Caco-2 (cell line): ENCODE data around the gene MYLK2. TPM values are rescaled to one million over a fixed set of nuclear protein-coding genes. Genes with fewer than 3 reads are reported as not detected.

ENCODE experiments used
- BruUV-seq: library from RNA; stranded (reverse); fragments of 400-500 nt; replicated peaks from 2 replicates; lab custom pipeline; 2021; lab: Mats Ljungman, UMichigan
- CTCF ChIA-PET: fragments of 300-600 bp; sonication (Branson Sonifier 250); formaldehyde crosslinking; loops from one replicate; lab custom pipeline; 2022; ENCODE audit warnings: antibody characterized with exemption; lab: Charles Lee
- POLR2A ChIA-PET: fragments of 300-600 bp; sonication (Branson Sonifier 250); formaldehyde crosslinking; loops from one replicate; lab custom pipeline; 2022; ENCODE audit warnings: antibody characterized with exemption; lab: Charles Lee
- DNase-seq, 2 experiments: peaks; one replicate each; pipeline versions ENCODE4 v3.0.0 to v3.0.0-alpha.2; 2020 to 2022
- H3K27me3 ChIP-seq: replicated peaks from 2 replicates; pipeline ENCODE4 v1.6.0; 2011; ENCODE audit warnings: low read length; ENCODE audit not compliant: control insufficient read depth, insufficient read depth
- H3K36me3 ChIP-seq: 2 replicates; pipeline ENCODE4 v1.5.1; 2011; ENCODE audit warnings: low read length; ENCODE audit not compliant: control insufficient read depth, insufficient read depth
- H3K4me1 ChIP-seq: fragments of 250-450 bp; sonication (Bioruptor Pico); 2 replicates; pipeline ENCODE4 v1.5.1; 2020; ENCODE audit warnings: mild to moderate bottlenecking
- H3K4me3 ChIP-seq: 2 replicates; pipeline ENCODE4 v1.5.1; 2011; ENCODE audit warnings: low read depth, mild to moderate bottlenecking, control low read depth, low read length
- H3K9me3 ChIP-seq: fragments of 250-450 bp; sonication (Bioruptor Pico); 2 replicates; pipeline ENCODE4 v1.5.1; 2020; ENCODE audit warnings: mild to moderate bottlenecking, moderate library complexity
- H3K27ac Mint-ChIP-seq: one replicate; pipeline ENCODE4 v1.8.0; 2022; ENCODE audit warnings: mixed read lengths; ENCODE audit not compliant: unreplicated experiment
- H3K27me3 Mint-ChIP-seq: one replicate; pipeline ENCODE4 v1.8.0; 2022; ENCODE audit warnings: mixed read lengths; ENCODE audit not compliant: insufficient read depth, unreplicated experiment
- H3K36me3 Mint-ChIP-seq: one replicate; pipeline ENCODE4 v1.8.0; 2022; ENCODE audit warnings: mild to moderate bottlenecking, mixed read lengths; ENCODE audit not compliant: insufficient read depth, unreplicated experiment
- H3K4me1 Mint-ChIP-seq: one replicate; pipeline ENCODE4 v1.8.0; 2022; ENCODE audit warnings: low read depth, mixed read lengths; ENCODE audit not compliant: unreplicated experiment
- H3K4me3 Mint-ChIP-seq: one replicate; pipeline ENCODE4 v1.8.0; 2022; ENCODE audit warnings: mild to moderate bottlenecking, moderate library complexity, mixed read lengths; ENCODE audit not compliant: unreplicated experiment
- H3K9me3 Mint-ChIP-seq: one replicate; pipeline ENCODE4 v1.8.0; 2022; ENCODE audit warnings: mixed read lengths; ENCODE audit not compliant: unreplicated experiment
- intact Hi-C: fragments of 100-400 bp; cut with micrococcal nuclease; formaldehyde crosslinking; loops from one replicate; pipeline ENCODE4 v1.10.0; 2022; ENCODE audit not compliant: unreplicated experiment
- total RNA-seq: library from RNA; stranded (reverse); gene quantifications from 2 replicates; pipeline ENCODE4 v1.2.3, GENCODE V29; 2022
- TF ChIP-seq, protein P1 (sequence below), 2 experiments: fragments of 200-600 bp in 1 of 2; IDR thresholded peaks; 1 replicate in 1 of 2; 2 replicates in 1 of 2; pipeline versions ENCODE4 v1.5.1 to v1.8.0; 2011 to 2022; ENCODE audit warnings: antibody characterized with exemption in 1 of 2, control low read depth in 1 of 2, inconsistent platforms in 1 of 2, low read depth in 1 of 2, low read length in 1 of 2, mild to moderate bottlenecking in 1 of 2, moderate library complexity in 1 of 2; ENCODE audit not compliant: insufficient read depth in 1 of 2, severe bottlenecking in 1 of 2, unreplicated experiment in 1 of 2

Gene MYLK2
- total RNA-seq, 1 experiment from 2014 or later, result 0.91 TPM

DNA sequence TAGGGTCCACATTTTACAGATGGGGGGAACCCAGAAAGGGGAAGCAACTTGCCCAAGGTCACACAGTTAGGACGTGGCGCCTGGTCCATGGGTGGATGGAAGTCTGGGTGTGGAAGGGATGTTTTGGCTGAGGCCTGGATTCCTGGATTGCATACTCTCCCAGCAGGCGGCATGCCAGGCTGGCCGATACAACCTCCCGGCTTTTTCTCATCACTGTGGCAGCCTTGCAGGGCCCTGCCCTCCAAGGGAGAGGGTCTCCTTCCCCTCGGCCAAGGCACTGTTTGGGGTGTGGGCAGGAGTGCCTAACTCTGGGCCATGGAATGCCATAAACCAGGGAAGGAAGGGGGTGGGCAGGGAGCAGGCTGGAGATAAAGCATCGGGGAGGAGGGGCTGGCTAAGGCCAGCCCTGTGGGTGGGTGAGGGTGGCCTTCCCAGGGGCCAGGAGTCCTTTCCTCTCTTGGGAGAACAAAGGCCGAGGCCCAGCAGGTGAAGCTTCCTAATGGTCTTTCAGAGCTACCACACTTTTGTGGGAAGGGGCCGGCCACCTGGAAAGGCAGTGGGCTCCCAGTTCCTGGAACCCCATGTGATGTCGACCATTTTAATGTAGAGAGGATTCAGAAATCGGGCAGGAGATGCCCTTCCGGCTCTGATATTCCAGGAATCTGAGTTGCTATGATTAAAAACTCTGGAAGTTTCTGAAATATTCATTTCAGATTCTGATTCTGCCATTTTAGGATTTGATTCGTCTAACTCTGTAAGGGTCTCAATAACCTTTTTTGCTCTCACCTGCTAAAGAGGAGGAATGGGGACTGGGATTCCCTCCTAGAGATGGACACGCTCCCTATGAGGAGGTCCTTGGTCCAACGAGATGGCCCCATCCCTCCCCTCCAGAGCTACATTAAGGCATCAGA, 22.0 kb downstream of the MYLK2 start:
- no peak overlapping the region for H3K4me3 Mint-ChIP-seq
- H3K36me3 Mint-ChIP-seq, result no peaks in the 10 kb centered on the region
- no TSS peak for BruUV-seq
- no peaks in the 10 kb centered on the region for H3K27me3 ChIP-seq
- intact Hi-C loops, result no loop called here
- no peaks in the 10 kb centered on the region for H3K9me3 ChIP-seq
- no peak overlapping the region for H3K4me3 ChIP-seq
- POLR2A ChIA-PET, result no interaction called here
- CTCF ChIA-PET, result interaction anchor here (0.6 kb wide), 1 partner anchor 20 kb away, joined by 4 read pairs; no protein-coding TSS in a partner anchor
- TF ChIP-seq, protein P1, sequence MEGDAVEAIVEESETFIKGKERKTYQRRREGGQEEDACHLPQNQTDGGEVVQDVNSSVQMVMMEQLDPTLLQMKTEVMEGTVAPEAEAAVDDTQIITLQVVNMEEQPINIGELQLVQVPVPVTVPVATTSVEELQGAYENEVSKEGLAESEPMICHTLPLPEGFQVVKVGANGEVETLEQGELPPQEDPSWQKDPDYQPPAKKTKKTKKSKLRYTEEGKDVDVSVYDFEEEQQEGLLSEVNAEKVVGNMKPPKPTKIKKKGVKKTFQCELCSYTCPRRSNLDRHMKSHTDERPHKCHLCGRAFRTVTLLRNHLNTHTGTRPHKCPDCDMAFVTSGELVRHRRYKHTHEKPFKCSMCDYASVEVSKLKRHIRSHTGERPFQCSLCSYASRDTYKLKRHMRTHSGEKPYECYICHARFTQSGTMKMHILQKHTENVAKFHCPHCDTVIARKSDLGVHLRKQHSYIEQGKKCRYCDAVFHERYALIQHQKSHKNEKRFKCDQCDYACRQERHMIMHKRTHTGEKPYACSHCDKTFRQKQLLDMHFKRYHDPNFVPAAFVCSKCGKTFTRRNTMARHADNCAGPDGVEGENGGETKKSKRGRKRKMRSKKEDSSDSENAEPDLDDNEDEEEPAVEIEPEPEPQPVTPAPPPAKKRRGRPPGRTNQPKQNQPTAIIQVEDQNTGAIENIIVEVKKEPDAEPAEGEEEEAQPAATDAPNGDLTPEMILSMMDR (IDR thresholded peaks at IDR 0.05; ENCODE audit: insufficient read depth in 1 of 2, low read depth in 1 of 2, low read length in 1 of 2, severe bottlenecking in 1 of 2, unreplicated experiment in 1 of 2), result no peak
- no peak for DNase-seq
- H3K9me3 Mint-ChIP-seq, result no peaks in the 10 kb centered on the region
- H3K27ac Mint-ChIP-seq, result no peak overlapping the region
- peaks cover 1% of the 10 kb centered on the region for H3K4me1 Mint-ChIP-seq
- no peaks in the 10 kb centered on the region for H3K36me3 ChIP-seq
- H3K27me3 Mint-ChIP-seq, result no peaks in the 10 kb centered on the region
- peaks cover 4% of the 10 kb centered on the region for H3K4me1 ChIP-seq

DNA sequence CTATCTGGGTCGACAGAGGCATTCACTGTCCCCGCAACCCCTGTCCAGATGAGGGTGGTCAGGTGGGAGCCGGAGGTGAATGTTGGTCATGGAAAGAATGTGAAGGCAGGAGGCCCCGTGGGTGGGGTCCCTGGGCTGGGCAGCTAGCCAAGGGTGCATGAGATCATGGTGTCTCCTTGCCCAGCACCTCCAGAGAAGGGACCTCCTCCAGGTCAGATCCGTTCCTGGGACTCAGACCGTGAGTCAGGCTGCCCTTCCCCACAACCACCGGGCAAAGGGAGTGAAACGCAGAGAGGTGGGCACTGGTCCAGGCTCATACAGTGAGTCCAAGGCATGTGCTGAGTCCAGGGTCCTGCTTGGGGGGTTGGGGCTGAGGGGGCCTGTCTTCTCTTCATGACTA, 22.8 kb downstream of the MYLK2 start:
- Histone ChIP-seq H3K4me3 (no peak overlapping the region), H3K9me3 (no peaks in the 10 kb centered on the region), H3K27me3 (0 out of 2 replicates have a peak, but pooled peaks cover 2% of the 10 kb centered on the region), H3K36me3 (no peaks in the 10 kb centered on the region), H3K4me1 (no peaks in the 10 kb centered on the region)
- Mint-ChIP-seq H3K27ac (no peak overlapping the region), H3K27me3 (no peaks in the 10 kb centered on the region), H3K9me3 (no peaks in the 10 kb centered on the region), H3K36me3 (no peaks in the 10 kb centered on the region), H3K4me3 (no peak overlapping the region), H3K4me1 (no peaks in the 10 kb centered on the region)
- TF ChIP-seq, protein P1 (IDR thresholded peaks at IDR 0.05; ENCODE audit: insufficient read depth in 1 of 2, low read depth in 1 of 2, low read length in 1 of 2, severe bottlenecking in 1 of 2, unreplicated experiment in 1 of 2), result no peak
- intact Hi-C loops, result no loop called here
- ChIA-PET CTCF (no interaction called here), POLR2A (no interaction called here)
- no TSS peak for BruUV-seq
- no peak for DNase-seq

DNA sequence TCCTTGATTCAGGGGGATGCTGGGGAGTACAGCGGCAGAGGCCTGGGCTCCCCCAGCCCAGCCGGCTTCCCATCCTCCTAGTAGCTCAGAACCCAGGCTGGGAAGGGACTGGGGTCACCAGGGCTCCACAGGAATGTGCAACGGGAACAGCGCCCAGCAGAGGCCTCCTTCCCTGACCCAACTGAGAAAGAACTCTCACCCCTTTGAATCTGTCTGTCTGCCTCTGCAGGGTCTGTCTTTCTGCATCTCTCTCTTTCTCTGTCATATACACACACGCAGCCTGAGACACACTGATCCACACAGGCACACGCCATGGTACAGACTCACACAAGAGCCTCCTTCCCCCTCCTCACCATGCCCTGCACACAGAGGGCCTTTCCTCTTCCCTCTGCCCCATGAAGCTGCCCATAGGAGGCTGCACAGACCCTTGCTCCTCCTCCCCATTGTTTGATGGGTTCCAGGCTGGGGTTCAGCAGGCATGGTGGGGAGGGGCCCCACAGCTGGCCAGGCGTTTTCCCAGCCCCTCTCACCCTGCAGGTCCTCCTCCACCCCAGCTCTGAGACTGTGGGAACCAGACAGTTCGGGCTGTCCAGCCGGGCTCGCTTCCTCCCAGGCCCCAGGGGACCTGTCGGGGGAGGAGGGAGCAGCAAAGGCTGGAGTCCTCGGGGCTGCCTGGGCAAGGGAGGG, 23.5 kb downstream of the MYLK2 start:
- no peak overlapping the region for H3K27ac Mint-ChIP-seq

More for the DNA sequence above, 23.5 kb downstream of the MYLK2 start:
- Histone ChIP-seq H3K36me3 (no peaks in the 10 kb centered on the region), H3K4me1 (no peaks in the 10 kb centered on the region), H3K9me3 (no peaks in the 10 kb centered on the region), H3K4me3 (no peak overlapping the region), H3K27me3 (0 out of 2 replicates have a peak, but pooled peaks cover 3% of the 10 kb centered on the region)
- BruUV-seq, result no TSS peak
- Mint-ChIP-seq H3K36me3 (no peaks in the 10 kb centered on the region), H3K9me3 (no peaks in the 10 kb centered on the region), H3K27me3 (no peaks in the 10 kb centered on the region), H3K4me3 (no peak overlapping the region), H3K4me1 (no peaks in the 10 kb centered on the region)
- CTCF ChIA-PET, result interaction anchor here (1.3 kb wide), 1 partner anchor 20 kb away, joined by 3 read pairs; no protein-coding TSS in a partner anchor
- TF ChIP-seq, protein P1 (IDR thresholded peaks at IDR 0.05; ENCODE audit: insufficient read depth in 1 of 2, low read depth in 1 of 2, low read length in 1 of 2, severe bottlenecking in 1 of 2, unreplicated experiment in 1 of 2), result peak in 1 of 2 experiments; percentile 6
- intact Hi-C loops, result no loop called here
- DNase-seq, result no peak
- POLR2A ChIA-PET, result no interaction called here
